ENCODE measurements around the gene PTPN14.
"Not testable (repeated sequence)": the region's sequence is repeated elsewhere in the genome, so short reads cannot be mapped to it uniquely, and the experiment has no call there.

The PTPN14 gene

DNA sequence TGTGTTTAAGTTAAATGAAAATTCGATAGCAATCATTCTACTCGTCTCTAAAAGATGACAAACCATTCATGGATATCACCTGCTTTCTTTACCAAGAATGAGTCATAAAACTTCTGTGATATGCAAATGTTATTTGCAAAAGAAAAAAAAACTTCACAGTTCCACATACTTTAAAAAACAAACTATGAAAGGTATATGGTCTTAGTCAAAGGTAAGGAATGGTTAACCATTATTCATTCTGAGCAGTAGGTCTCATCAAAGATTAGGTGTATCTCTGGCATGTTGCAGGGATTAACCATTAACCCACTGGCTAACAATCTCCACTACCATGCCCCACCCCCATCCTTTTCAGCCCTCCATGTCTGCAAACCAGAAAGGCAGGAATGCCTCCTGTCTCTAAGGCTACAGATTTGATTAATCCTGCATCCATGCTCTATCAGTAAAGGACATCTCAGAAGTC lies 44.4 kb downstream of the PTPN14 start:
- DNase-seq = no peak

DNA sequence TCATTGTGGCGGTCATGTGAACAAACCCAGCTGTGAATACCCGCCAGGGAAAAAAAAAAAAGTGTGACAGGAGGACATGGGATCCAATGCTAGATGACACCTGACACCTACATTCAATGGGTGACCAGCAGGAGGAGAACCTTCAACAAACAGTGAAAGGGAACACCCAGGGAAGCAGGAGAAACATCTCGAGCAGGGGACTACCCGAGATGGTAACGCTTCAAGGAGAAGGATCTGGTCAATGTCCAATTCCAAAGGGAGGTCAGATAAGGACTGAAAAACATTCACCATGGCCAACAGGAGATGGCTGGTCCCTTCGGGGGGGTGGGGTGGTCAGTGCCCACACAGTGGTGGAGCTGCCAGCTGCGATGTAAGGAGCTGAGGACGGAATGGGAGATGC lies 46.3 kb downstream of the PTPN14 start:
- DNase-seq = peak; percentile 70

DNA sequence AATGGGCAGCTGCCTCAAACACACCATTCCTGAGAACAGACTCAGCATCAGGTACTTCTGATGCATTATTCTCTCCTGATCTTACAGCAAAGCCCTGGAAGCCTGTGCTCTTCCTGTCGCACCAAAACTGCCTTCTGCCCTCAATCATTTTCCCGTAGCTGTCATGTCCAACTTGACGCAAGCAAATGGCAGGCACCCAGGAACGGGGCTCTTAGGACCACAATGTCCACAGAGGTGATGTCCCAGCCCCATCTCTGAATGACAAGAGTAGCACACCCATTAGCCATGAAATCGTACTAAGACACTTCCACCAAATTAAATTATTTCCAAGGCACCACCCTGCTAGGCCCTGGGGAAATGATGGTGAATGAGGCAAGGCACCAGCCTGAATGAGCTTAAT lies 47.1 kb downstream of the PTPN14 start:
- DNase-seq = peak; percentile 7

DNA sequence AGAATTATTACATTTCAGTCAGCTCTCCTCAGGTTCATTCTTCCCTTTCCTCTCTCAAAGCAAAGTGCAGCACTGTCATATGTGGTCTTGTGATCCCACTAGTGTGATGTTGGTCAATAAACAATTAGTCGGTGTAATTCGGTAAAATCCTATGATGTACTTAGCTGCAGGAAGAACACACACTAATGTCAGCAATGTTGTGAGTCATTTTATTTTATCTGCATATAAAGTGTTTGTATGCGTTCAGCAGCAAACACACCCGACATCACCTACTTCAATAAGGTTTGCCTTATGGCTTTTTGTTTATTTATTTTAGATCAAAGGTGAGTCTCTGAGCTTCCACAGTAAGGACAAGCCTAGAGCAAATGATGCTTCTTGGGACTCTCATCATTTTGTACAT lies 47.8 kb downstream of the PTPN14 start:
- peak; percentile 17 for DNase-seq

DNA sequence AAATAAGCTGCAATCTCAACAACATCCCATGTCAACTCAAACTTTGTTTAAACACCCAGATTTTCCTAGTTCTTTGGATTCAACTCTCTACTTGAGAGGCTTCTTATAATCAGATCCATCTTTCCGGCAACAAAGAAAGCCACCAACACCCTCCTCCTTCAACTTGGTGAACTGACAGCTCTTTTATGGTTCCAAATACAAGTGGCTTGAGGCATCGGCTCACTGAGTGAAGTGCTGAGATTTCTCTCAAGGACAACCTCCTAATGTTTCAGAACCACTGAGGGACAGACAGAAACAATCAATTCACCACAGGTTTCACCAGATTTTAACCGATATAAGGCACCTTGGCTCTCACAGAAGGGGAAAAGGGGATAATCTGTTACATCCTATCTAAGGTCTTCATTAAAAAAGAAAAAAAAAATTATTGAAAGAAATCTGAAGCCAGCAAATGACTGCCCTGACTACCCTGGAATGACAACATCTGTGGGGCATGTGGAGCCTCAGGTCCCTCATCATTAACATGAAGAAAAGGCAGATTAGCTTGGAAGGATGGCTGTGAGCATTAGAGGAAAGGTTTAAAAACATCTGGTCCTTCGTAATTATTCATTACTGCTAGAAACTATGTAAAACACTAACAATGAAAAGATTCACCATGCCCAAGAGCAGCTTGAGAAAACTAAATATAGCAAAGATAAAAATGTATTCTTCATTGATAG lies 50.9 kb downstream of the PTPN14 start:
- no peak for DNase-seq

DNA sequence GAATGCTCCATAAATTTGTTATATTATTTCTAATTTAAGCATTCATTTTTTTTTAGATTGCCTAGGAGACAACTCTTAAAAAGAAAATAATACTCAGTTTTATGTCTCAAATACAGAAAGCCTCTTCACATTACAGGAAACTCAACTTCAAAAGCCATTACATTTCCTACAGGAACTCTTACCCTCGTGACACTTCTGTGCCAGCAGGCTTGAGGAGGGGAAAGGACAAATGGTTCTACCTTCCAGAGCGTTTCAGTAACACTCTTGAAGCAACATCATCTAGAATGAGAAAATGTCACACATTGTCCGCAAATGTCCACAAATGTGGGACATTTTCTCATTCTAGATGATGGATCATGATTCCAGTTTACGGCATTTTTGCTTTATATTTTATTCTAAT lies 51.7 kb downstream of the PTPN14 start:
- DNase-seq = no peak

DNA sequence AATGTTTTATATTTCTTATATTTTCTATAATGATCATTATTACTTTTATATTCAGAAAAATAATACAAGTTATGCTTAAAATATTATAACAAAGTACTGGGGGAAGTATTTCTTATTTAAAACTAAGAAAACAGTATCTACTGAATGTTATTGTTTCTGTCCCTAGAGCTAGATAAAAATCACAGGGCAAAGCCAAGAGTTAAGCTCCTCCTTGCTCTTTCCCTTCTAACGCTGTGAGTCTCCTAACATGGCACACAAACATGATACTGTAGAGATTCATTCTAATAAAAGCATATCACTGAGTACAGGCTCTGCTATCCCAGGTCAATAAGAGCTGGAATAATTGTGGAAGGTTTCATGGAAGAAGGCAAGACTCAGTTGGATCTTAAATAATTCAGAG lies 53.4 kb downstream of the PTPN14 start:
- no peak for DNase-seq

DNA sequence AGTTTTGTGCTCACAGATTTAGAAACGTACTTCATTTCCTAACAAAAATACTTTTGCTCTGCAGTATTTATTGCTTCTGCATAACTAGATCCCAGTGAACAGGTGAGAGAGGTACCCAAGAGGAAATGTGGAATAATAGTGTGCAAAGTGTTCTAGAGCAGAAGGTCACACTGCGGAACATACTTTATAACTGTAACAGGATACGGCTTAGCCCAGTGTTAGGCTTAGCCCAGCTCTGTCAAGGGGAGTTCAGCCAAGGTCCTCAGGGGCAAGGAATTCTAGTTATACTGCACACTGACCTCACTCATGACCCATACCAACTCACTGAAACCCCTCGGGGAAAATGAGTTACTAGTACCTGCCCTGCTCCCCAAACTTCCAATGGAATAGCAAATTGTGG lies 55.3 kb downstream of the PTPN14 start:
- no peak for DNase-seq

DNA sequence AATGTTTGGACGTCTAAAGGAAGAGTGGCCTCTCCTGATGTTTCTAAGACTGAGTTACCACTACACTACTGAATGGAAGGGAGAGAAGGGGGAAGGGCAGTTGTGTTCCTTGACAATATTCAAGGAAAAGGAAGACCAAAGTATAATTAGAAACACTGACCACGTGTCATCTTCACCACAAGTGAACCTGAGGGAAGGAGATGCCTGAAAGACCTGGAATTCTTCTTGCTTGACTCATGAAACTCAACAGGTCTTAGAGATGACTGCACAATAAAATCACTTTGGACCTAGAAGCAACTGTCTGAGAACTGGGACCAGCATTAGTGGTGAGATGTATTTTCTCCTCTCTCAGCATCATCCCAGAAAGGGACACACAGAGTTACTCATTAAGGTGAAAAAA lies 56.7 kb downstream of the PTPN14 start:
- no peak for DNase-seq

DNA sequence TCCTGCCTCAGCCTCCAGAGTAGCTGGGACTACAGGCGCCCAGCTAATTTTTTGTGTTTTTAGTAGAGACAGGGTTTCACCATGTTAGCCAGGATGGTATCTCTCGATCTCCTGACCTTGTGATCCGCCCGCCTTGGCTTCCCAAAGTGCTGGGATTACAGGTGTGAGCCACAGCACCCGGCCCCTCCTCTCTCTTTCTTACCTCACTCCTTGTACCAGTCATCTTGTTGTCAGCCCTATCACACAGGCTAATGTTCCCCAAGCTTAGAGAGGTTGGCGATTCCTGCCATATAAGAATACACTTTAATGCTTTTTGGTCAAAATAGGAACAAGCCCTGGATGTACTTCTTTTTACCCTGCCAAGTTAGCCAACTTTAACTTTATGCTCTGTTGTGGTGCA lies 57.2 kb downstream of the PTPN14 start:
- DNase-seq = not testable (repeated sequence)

DNA sequence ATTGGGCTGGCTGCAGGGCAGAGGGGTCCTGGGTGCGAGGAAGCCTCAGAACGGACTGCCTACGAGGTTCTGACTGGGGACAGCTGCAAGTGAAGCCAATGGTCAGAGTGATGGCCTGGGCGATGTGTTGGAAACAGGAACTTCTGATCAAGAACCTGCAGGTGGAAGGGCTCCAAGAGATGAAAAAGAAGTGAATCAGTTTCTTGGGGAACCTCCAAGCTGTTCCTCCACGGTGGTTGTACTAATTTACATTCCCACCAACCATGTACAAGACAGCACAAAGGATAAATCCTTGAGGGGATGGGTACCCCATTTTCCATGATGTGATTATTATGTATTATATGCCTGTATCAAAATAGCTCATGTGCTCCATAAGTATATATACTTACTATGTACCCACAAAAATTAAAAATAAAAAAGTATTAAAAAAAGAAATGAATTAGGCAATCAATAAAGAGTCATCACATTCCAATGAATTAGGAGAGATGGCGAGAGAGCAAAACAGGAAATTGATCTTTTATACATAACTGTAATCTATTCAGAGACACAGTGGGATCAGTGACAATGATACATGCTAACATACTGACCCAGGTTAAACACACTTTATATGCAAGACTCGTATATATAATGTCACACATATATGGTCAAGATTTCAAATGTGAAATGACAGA lies 58.1 kb downstream of the PTPN14 start:
- no peak for DNase-seq

DNA sequence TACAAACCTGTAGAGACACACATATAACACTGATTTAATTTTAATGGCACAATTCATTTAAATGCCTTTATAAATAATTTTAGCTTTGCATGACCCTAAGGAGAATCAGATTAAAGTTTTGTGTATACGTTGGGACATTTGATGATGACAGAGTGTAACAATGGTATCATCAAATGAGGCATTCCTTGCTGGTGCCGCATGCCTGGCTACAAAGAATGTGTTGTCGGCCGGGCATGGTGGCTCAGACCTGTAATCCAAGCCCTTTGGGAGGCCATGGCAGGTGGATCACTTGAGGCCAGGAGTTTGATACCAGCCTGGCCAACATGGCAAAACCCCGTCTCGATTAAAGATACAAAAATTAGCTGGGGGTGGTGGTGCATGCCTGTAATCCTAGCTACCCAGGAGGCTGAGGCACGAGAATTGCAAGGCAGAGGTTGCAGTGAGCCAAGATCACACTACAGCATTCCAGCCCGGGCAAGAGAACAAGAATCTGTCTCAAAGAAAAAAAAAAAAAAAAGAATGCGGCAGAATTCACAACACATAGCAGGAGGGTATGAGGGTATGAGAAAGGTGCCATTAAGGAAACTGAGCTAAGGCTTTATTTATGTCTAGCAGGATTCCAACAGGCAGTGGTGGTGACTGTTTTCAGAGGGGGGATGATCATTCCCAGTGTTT lies 58.9 kb downstream of the PTPN14 start:
- DNase-seq = no peak

DNA sequence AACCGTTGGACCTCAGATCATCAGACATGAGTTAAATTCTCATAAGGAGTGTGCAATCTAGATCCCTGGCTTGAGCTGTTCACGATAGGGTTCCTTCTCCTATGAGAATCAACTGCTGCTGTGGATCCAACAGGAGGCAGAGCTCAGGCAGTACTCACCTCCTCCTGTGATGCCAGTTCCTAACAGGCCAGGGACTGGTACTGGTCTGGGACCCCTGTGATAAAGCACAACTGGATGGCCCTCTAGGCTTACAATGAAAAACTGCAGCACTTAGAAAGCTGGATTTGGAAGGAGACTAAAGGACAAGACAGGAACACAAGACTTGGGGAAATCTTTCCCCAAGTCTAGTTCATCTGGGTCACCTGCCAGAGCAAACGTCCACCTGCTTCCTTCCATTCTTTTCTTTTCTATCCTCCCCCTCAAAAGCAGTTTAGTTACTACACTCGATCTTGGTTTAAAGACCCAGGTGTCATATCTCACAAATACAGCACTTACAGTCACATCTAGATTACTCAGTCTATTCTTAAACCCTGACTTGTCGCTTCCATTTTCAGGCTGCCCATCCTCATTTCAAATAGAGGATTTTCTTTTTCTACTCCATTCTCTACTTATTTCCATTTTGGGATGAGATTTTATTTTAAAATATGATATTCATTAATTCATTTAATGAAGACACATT lies 59.8 kb downstream of the PTPN14 start:
- DNase-seq = no peak

DNA sequence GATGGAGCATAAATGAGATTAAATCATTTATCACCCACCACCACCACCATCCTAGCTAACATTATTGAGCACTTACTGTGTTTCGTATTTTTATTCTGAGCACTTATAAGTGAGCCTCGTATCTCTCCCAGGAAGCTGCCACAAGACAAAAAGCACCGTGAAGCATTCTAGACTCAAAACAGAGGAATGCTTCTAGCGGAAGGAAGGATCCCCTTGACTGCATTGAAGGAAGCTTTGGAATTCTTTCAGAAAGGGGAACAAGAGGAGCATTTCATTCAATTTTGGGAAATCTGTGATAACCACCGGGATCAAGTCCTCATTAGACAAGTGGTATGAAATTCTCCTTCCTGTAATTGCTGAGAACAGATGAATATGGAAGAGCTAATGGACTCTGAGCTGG lies 66.3 kb downstream of the PTPN14 start:
- no peak for DNase-seq

DNA sequence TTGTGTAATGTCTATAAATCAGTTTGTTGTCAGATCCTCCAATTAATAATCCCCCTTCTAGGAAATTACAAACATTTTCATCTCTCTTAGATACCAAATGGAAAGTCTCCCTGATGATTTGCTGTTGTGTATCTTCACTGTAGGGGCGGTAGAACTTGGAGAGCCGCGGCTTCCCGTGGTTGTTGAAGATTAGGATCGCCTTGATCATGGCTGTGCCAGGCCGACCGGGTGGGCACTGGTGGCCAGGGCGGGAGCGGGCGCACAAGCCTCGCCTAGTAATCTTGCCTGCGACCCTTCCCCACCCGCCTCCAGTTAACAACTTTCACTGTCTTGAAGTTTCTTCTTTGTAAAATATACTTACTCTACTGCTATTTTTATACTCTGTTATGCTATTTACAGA lies 68.2 kb downstream of the PTPN14 start:
- not testable (repeated sequence) for DNase-seq

DNA sequence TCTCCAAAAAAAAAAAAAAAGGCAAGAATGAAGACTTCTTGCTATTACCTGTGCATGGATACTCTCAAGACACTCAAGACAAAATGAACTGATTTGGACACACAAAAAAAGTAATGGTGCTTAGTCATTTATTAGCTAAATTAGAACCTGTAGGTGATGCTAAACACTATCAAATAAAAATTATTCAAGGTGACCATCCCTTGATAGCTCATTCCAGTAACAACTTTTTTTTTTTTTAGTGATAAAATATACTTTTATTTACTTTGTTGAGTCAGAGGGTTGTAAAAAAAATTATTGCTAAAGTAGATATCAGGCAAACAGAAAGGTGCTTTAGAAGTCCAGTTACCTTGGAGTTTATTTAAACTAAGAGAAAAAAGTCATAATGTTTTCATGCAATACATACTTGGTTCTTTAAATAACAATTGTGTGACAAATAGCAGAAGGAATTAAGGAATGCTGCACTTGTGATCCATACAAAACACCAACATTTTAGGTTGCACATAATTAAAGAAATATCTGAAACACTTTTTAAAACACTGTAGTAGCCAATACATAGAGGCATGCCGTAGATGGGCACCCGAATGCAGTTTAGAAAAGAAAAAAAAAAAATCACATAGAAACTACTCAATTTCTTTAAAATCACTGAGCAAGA lies 69.3 kb downstream of the PTPN14 start:
- not testable (repeated sequence) for DNase-seq

DNA sequence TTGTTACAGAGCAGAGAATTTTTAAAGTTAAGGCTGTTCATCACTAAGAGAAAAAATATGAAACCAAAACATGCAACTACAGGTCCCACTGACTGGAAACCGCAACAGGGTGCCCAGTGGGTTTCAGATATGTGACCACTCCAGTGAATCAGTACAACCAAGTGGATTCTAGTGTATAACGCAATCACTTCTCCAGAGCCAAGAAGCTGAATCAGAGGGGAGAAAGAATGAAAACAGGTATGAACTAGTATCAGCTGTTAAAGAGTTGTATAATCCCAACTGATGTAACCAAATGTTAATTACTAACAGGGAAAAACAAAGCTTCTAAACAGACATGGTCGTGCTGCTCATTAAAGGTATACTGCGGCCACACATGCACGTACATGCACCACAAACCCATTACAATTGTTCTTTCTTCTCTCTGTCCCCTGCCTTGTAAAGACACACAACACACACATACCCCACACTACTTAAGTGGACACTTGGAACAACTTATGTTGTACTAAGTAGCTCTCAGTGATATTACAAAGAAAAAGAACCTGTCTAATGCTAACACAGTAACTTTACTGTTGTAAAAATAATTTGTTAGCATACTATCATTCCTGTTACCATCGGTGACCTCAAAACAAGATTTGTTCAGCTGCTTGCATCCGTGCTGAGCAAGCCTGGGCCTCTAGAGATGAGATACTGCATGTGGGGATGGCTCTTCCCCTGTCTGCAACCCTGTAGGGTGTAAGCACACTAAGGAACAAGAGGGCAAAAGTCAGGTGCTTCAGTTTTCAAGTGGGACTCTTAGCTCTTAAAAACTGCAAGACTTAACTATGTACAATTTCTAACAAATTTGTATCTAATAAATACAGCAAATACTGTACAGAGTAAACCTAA lies 74.2 kb downstream of the PTPN14 start:
- no peak for DNase-seq

DNA sequence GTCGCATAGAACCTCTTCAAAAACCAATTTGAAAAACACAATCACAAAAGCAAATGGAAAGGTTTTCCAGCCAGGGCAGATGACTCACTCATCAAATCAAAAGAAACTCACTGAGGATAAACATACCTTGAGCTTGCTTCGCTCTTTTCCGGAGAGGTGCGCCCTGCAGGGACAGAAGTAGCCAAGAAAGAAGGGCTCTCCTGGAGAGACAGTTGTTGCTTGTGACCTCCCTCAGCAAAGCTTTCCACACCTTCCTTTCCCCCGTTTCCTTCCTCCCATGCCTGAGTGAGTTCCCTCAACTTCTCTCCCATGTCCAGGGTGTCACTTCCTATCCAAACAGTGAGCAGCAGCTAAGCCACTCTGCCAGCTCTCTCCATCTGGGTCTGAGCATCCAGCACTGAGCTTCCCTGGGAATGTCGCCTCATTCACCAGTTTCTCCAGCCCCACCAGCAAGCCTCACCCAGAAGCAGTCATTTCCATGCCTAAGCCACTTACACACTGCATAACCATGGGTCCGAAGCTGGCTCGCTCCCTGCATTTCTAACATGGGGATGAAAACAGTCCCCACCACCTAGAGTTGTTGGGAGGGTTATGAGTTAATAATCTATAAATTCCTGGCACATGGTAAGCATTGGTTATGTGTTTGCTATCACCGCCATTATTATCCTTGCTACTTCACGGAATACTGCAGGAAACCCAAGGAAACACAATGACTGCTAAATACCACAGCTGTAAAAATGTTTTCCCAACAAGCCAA lies 75.0 kb downstream of the PTPN14 start:
- no peak for DNase-seq

DNA sequence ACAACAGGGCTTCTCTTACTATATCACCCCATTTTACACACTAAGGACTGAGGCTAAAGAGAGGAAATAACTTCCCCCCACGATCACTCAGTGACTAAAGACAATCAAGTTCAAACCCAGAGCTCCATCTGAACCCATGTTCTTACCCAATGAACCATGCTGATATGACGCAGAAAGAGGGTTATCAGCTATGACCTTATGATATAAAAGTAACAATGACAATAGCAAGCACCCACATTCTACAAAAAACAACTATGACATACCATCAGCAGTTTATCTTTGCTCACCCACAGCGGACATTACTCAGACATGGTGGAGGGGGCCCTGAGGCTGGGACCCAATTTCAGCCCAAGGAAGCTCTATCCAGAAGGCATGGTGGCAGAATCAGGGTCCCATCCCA lies 75.7 kb downstream of the PTPN14 start:
- no peak for DNase-seq

DNA sequence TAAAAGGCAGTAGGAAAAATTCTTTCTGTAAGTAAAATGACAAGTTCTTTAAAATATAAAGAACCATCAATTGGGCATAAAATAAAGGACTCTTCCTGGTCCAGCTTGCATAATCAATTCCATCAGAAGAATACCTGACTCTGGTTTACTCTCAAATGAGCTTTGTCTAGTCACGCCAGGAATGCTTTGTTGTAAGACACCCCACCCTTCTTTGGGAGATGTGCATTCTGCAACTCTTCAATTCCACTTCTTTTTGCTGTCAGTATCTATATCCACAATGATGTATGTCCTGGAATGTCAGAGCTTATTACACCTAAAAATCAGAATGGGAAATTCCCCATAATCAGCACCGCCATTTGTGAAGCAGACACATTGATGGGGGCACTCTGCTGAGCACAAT lies 76.1 kb downstream of the PTPN14 start:
- no peak for DNase-seq

DNA sequence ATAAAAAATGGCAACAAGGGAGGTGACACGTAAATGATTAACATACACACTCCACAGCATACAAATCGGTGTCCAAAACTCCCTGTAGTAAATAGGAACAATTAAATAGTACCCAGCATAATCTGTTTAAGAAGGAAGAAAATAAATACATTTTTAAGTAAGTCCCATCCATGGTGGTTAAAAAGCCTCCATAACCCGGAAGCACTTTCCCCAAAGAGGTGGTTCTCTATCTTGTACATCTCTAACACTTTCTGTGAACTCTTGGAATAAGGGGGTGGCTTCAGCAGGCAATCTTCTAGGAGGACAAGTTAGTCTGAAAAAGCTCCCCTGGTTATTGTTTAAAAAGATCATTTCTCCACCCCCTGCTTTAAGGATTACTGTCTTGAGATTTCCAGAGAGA lies 76.9 kb downstream of the PTPN14 start:
- DNase-seq = no peak
